ENCODE data around the gene SPRED3. TPM values are rescaled to one million over a fixed set of nuclear protein-coding genes. Genes with fewer than 3 reads are reported as not detected.

SPRED3 gene
- total and polyA plus RNA-seq, 9 of the 15 experiments (the other 6 are each of a cell fraction or from before 2014, with no cell fraction given), result 0.05 to 1.3 (median 0.36) TPM

DNA sequence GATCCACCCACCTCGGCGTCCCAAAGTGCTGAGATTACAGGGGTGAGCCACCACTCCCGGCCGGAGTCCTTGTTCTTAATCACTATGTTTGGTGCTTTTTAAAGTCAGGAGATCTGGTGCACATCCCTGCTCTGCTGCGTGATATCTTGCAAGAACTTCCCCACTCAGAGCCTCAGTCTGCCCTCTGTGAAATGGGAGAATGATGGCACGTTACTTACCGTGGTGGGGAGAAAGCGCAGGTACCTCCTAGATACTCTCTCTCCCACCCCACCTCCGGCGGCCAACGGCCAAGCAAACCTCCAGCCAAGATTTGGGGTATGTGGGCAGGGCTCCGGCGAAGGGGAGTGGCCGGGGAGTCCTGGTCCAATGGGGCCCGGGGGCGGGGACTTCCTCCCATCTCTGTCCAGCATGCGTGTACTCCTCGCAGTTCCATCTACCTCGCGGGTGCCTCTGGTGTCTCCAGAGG lies 44.8 kb downstream of the SPRED3 start, which contains the start of gene RYR1 (continued):
- TF ChIP-seq NR2C2 (CRISPR knock-in tag; IDR thresholded peaks at IDR 0.05) (no peak), NR2C2 (tag; IDR thresholded peaks at IDR 0.05) (no peak), NFYB (IDR thresholded peaks at IDR 0.05; ENCODE audit: extremely low read depth, insufficient read length) (peak; percentile 61), ZNF583 (CRISPR knock-in tag; IDR thresholded peaks at IDR 0.05) (no peak), HNRNPLL (IDR thresholded peaks at IDR 0.05; ENCODE audit: low read depth, low read length, poor library complexity, severe bottlenecking) (peak; percentile 67), CC2D1A (IDR thresholded peaks at IDR 0.05) (no peak; the same call in 1 of the 2 replicates), ZNF780A (CRISPR knock-in tag; IDR thresholded peaks at IDR 0.05) (no peak), E2F1 (CRISPR knock-in tag; IDR thresholded peaks at IDR 0.05) (no peak), ATF1 (CRISPR knock-in tag; IDR thresholded peaks at IDR 0.05) (no peak), ATF1 (tag; IDR thresholded peaks at IDR 0.05) (peak; percentile 23; the same call in 1 of the 2 replicates), JUND (IDR thresholded peaks at IDR 0.05; ENCODE audit: borderline replicate concordance, low read depth, low read length) (0 out of 2 replicates have a peak, but pooled peaks have one; percentile 7), JUND (tag; IDR thresholded peaks at IDR 0.05; ENCODE audit: borderline replicate concordance, low read depth, low read length) (no peak), BDP1 (IDR thresholded peaks at IDR 0.05; ENCODE audit: insufficient read depth, insufficient read length) (no peak), SOX6 (IDR thresholded peaks at IDR 0.05) (no peak), AFF1 (IDR thresholded peaks at IDR 0.05; ENCODE audit: low read depth in 1 of 2, partially characterized antibody in 2 of 2) (no peak), PTBP1 (IDR thresholded peaks at IDR 0.05; ENCODE audit: low read depth, low read length) (peak; percentile 83; the same call in 1 of the 2 replicates), SETDB1 (IDR thresholded peaks at IDR 0.05; ENCODE audit: low read length) (no peak), SIN3B (IDR thresholded peaks at IDR 0.05; ENCODE audit: low read depth) (no peak), FOXA1 (IDR thresholded peaks at IDR 0.05; ENCODE audit: borderline replicate concordance) (no peak), ZNF778 (CRISPR knock-in tag; IDR thresholded peaks at IDR 0.05) (no peak), HBP1 (CRISPR knock-in tag; IDR thresholded peaks at IDR 0.05) (no peak), ZKSCAN8 (CRISPR knock-in tag; IDR thresholded peaks at IDR 0.05) (no peak), ZEB2 (IDR thresholded peaks at IDR 0.05) (peak; percentile 74)
